Sigmoid colon (tissue), 7 donors: Measurements from ENCODE around the gene RRBP1. TPM values are rescaled to one million over a fixed set of nuclear protein-coding genes. Genes with fewer than 3 reads are reported as not detected.

Source experiments
- DNase-seq: peaks from one replicate; pipeline ENCODE4 v3.0.0-alpha.2; 2019
- H3K27ac ChIP-seq, 4 donors: fragments of 200-600 bp; sonication (generic); one replicate each; pipeline ENCODE4 v1.5.1; 2016 to 2019; ENCODE audit warnings: mild to moderate bottlenecking in 1 of 4
- H3K27me3 ChIP-seq, 3 donors: fragments of 200-600 bp; sonication (generic); one replicate each; pipeline ENCODE4 v1.5.1; 2019; ENCODE audit warnings: mild to moderate bottlenecking in 1 of 3
- H3K36me3 ChIP-seq, 4 donors: fragments of 200-600 bp; sonication (generic); one replicate each; pipeline ENCODE4 v1.5.1; 2016 to 2019
- H3K4me1 ChIP-seq, 4 donors: fragments of 200-600 bp; sonication (generic); one replicate each; pipeline ENCODE4 v1.5.1; 2017 to 2019
- H3K4me3 ChIP-seq, 4 donors: fragments of 200-600 bp; sonication (generic); one replicate each; pipeline ENCODE4 v1.5.1; 2017 to 2019; ENCODE audit warnings: mild to moderate bottlenecking in 2 of 4, moderate library complexity in 1 of 4
- H3K9me3 ChIP-seq, 4 donors: fragments of 200-600 bp in 3 of 4; sonication (generic) in 3 of 4; one replicate each; pipeline versions ENCODE4 v1.5.1 to v1.6.1; 2013 to 2019
- CTCF ChIP-seq, 4 experiments: fragments of 450-650 bp in 3 of 4; fragments of 200-600 bp in 1 of 4; IDR thresholded peaks; one replicate each; pipeline ENCODE4 v1.5.1; 2016 to 2019; ENCODE audit warnings: antibody characterized with exemption in 4 of 4, mild to moderate bottlenecking in 3 of 4, moderate library complexity in 2 of 4
- EP300 ChIP-seq, 4 donors: sonication (generic); formaldehyde crosslinking; IDR thresholded peaks; one replicate each; pipeline ENCODE4 v1.6.1; 2017; ENCODE audit warnings: antibody characterized with exemption in 4 of 4
- POLR2A ChIP-seq, 2 donors: fragments of 450-650 bp; IDR thresholded peaks; one replicate each; pipeline ENCODE4 v1.6.1; 2016; ENCODE audit warnings: antibody characterized with exemption in 2 of 2, mild to moderate bottlenecking in 2 of 2, moderate library complexity in 2 of 2
- POLR2AphosphoS5 ChIP-seq, 4 donors: sonication (generic); formaldehyde crosslinking; IDR thresholded peaks; one replicate each; pipeline ENCODE4 v1.6.1; 2017; ENCODE audit warnings: antibody characterized with exemption in 4 of 4
- WGBS, 2 donors: extraction: QIAGEN DNeasy Blood & Tissue Kit; methylation state at CpG; one replicate each; pipeline ENCODE4 v1.1.7; 2013; 5-methylcytosine and 5-hydroxymethylcytosine counted together
- intact Hi-C: fragments of 100-400 bp; cut with DNase I; formaldehyde crosslinking; loops from one replicate; pipeline ENCODE4 v1.15.1; 2023
- polyA plus RNA-seq, 3 donors: library from polyadenylated mRNA; stranded (reverse); fragments of 200-250 nt; gene quantifications; one replicate each; pipeline ENCODE4 v1.2.3, GENCODE V29; 2013
- total RNA-seq, 4 donors: library from RNA; depleted of rRNA; stranded (reverse); fragments of >200 nt; gene quantifications; one replicate each; pipeline ENCODE4 v1.1.0, GENCODE V29; 2016
- donor health status: healthy with polysubstance abuse.
- donor health status: Bipolar disorder and iron deficiency.
- donor health status: healthy.

The RRBP1 gene
- total and polyA plus RNA-seq, 7 donors, result 24.6 to 245 (median 35.3) TPM

- 17 to 53% methylated on average over 7 of the region's 7 CpGs for WGBS, 2 donors
- Histone ChIP-seq H3K4me3 (peak overlapping the region; percentile 80 to 100 (median 97)), H3K27ac (peak overlapping the region; percentile 99 to 100 (median 100)), H3K36me3 (peaks cover 0 to 23% (median 0%) of the 10 kb centered on the region in 4 donors), H3K4me1 (peaks cover 3 to 62% (median 51%) of the 10 kb centered on the region in 4 donors), H3K9me3 (no peaks in the 10 kb centered on the region), H3K27me3 (no peaks in the 10 kb centered on the region)
- intact Hi-C loops, result no loop called here
- no peak for TF ChIP-seq EP300 (IDR thresholded peaks at IDR 0.05)
- peak in 2 of 4 donors; percentile 16 to 36 for TF ChIP-seq POLR2AphosphoS5 (IDR thresholded peaks at IDR 0.05)
- no peak for DNase-seq
Observed at GRCh38 chr20:17572034-17572638, 109.9 kb downstream of the RRBP1 start.

- WGBS, 2 donors, result 4 to 22% methylated on average over 6 of the region's 6 CpGs
- peaks cover 0 to 23% (median 0%) of the 10 kb centered on the region in 4 donors for H3K36me3 ChIP-seq
- H3K4me1 ChIP-seq, result peaks cover 3 to 61% (median 49%) of the 10 kb centered on the region in 4 donors
- TF ChIP-seq POLR2AphosphoS5 (IDR thresholded peaks at IDR 0.05) (peak; percentile 52 to 73 (median 60)), POLR2A (IDR thresholded peaks at IDR 0.05) (peak in 1 of 2 donors; percentile 40), EP300 (IDR thresholded peaks at IDR 0.05) (no peak), CTCF (IDR thresholded peaks at IDR 0.05) (no peak)
- no peak for DNase-seq
- peak overlapping the region; percentile 80 to 100 (median 97) for H3K4me3 ChIP-seq
- H3K9me3 ChIP-seq, result no peaks in the 10 kb centered on the region
- peak overlapping the region; percentile 99 to 100 (median 100) for H3K27ac ChIP-seq
- intact Hi-C loops, result loop anchor here (2.0 kb wide), 1 partner anchor 42 kb away; no protein-coding TSS in a partner anchor
- H3K27me3 ChIP-seq, result no peaks in the 10 kb centered on the region
Observed at GRCh38 chr20:17571153-17571527, 110.9 kb downstream of the RRBP1 start.

- H3K4me3 ChIP-seq, result peak overlapping the region; percentile 80 to 100 (median 97)
- H3K36me3 ChIP-seq, result peaks cover 0 to 22% (median 0%) of the 10 kb centered on the region in 4 donors
- WGBS, 2 donors, result 1 to 2% methylated on average over 43 of the region's 43 CpGs
- peak; percentile 80 for DNase-seq
- H3K9me3 ChIP-seq, result no peaks in the 10 kb centered on the region
- H3K27ac ChIP-seq, result peak overlapping the region; percentile 99 to 100 (median 100)
- H3K27me3 ChIP-seq, result no peaks in the 10 kb centered on the region
- TF ChIP-seq EP300 (IDR thresholded peaks at IDR 0.05), result peak in 1 of 4 donors; percentile 1
- TF ChIP-seq POLR2AphosphoS5 (IDR thresholded peaks at IDR 0.05), result peak; percentile 31 to 71 (median 56)
- TF ChIP-seq POLR2A (IDR thresholded peaks at IDR 0.05), result no peak
- peaks cover 3 to 56% (median 48%) of the 10 kb centered on the region in 4 donors for H3K4me1 ChIP-seq
- intact Hi-C loops, result loop anchor here (1.0 to 2.0 kb wide), 2 partner anchors 30 to 42 kb away; no protein-coding TSS in a partner anchor
Observed at GRCh38 chr20:17570347-17571152, 111.5 kb downstream of the RRBP1 start.

- peaks cover 3 to 56% (median 48%) of the 10 kb centered on the region in 4 donors for H3K4me1 ChIP-seq
- 1% methylated on average over 70 of the region's 70 CpGs for WGBS, 2 donors
- intact Hi-C loops, result loop anchor here (1.0 to 2.0 kb wide), 2 partner anchors 29 to 43 kb away; no protein-coding TSS in a partner anchor
Observed at GRCh38 chr20:17569616-17570346, 112.3 kb downstream of the RRBP1 start, which contains the start of gene DSTN. TSS of gene DSTN (plus strand) at chr20:17570075. CDS start at chr20:17570209, 134 bp downstream.

More at GRCh38 chr20:17569616-17570346, 112.3 kb downstream of the RRBP1 start, which contains the start of gene DSTN:
- peaks cover 0 to 15% (median 0%) of the 10 kb centered on the region in 4 donors for H3K36me3 ChIP-seq
- no peaks in the 10 kb centered on the region for H3K9me3 ChIP-seq
- H3K27ac ChIP-seq, result peak within 1 kb of the TSS; percentile 99 to 100 (median 100)
- H3K27me3 ChIP-seq, result no peaks in the 10 kb centered on the region
- H3K4me3 ChIP-seq, result peak within 1 kb of the TSS; percentile 80 to 100 (median 97)
- peak; percentile 98 for DNase-seq
- TF ChIP-seq EP300 (IDR thresholded peaks at IDR 0.05) (peak in 2 of 4 donors; percentile 56 to 86), POLR2AphosphoS5 (IDR thresholded peaks at IDR 0.05) (peak; percentile 99 to 100 (median 100)), POLR2A (IDR thresholded peaks at IDR 0.05) (peak; percentile 98), CTCF (IDR thresholded peaks at IDR 0.05) (no peak)
